Measurements from ENCODE around the gene TFF1. TPM values are rescaled to one million over a fixed set of nuclear protein-coding genes. Genes with fewer than 3 reads are reported as not detected.

TFF1 gene
- total RNA-seq, 1 donor from 2014 or later: not detected

- Mint-ChIP-seq H3K27ac (ENCODE audit: unreplicated experiment) (no peak overlapping the region), H3K27me3 (ENCODE audit: unreplicated experiment) (peaks cover 5% of the 10 kb centered on the region), H3K4me1 (ENCODE audit: unreplicated experiment) (peaks cover 5% of the 10 kb centered on the region), H3K9me3 (ENCODE audit: unreplicated experiment) (no peaks in the 10 kb centered on the region), H3K4me3 (ENCODE audit: unreplicated experiment) (no peak overlapping the region), H3K36me3 (ENCODE audit: low read depth, unreplicated experiment) (no peaks in the 10 kb centered on the region)
- DNase-seq (ENCODE audit: low spot score): no peak
- TF ChIP-seq CTCF (IDR thresholded peaks at IDR 0.05; ENCODE audit: unreplicated experiment): no peak
Observed at GRCh38 chr21:42316891-42317290, 49.4 kb downstream of the TFF1 start.

GRCh38 chr21:42315296-42315891 lies 50.9 kb downstream of the TFF1 start, which contains the start of gene TFF3:
TFF3 (minus strand) TSS chr21:42315409; CDS start chr21:42315374, 35 bp downstream.
- Mint-ChIP-seq H3K36me3 (ENCODE audit: low read depth, unreplicated experiment) (no peaks in the 10 kb centered on the region), H3K9me3 (ENCODE audit: unreplicated experiment) (no peaks in the 10 kb centered on the region), H3K4me1 (ENCODE audit: unreplicated experiment) (peaks cover 5% of the 10 kb centered on the region), H3K27ac (ENCODE audit: unreplicated experiment) (no peak within 1 kb of the TSS), H3K27me3 (ENCODE audit: unreplicated experiment) (peaks cover 5% of the 10 kb centered on the region), H3K4me3 (ENCODE audit: unreplicated experiment) (no peak within 1 kb of the TSS)
- no peak for DNase-seq (ENCODE audit: low spot score)
- no peak for TF ChIP-seq CTCF (IDR thresholded peaks at IDR 0.05; ENCODE audit: unreplicated experiment)

GRCh38 chr21:42314616-42315295 lies 51.6 kb downstream of the TFF1 start:
- Mint-ChIP-seq H3K27ac (ENCODE audit: unreplicated experiment) (no peak overlapping the region), H3K27me3 (ENCODE audit: unreplicated experiment) (peaks cover 5% of the 10 kb centered on the region), H3K36me3 (ENCODE audit: low read depth, unreplicated experiment) (no peaks in the 10 kb centered on the region), H3K9me3 (ENCODE audit: unreplicated experiment) (no peaks in the 10 kb centered on the region), H3K4me3 (ENCODE audit: unreplicated experiment) (no peak overlapping the region), H3K4me1 (ENCODE audit: unreplicated experiment) (peaks cover 5% of the 10 kb centered on the region)
- no peak for TF ChIP-seq CTCF (IDR thresholded peaks at IDR 0.05; ENCODE audit: unreplicated experiment)
- DNase-seq (ENCODE audit: low spot score): no peak

- no peak for DNase-seq (ENCODE audit: low spot score)
- Mint-ChIP-seq H3K4me1 (ENCODE audit: unreplicated experiment) (peaks cover 8% of the 10 kb centered on the region), H3K27ac (ENCODE audit: unreplicated experiment) (peak overlapping the region; percentile 21), H3K4me3 (ENCODE audit: unreplicated experiment) (no peak overlapping the region), H3K27me3 (ENCODE audit: unreplicated experiment) (peaks cover 5% of the 10 kb centered on the region), H3K36me3 (ENCODE audit: low read depth, unreplicated experiment) (no peaks in the 10 kb centered on the region), H3K9me3 (ENCODE audit: unreplicated experiment) (no peaks in the 10 kb centered on the region)
- TF ChIP-seq CTCF (IDR thresholded peaks at IDR 0.05; ENCODE audit: unreplicated experiment): no peak
Observed at GRCh38 chr21:42313501-42313969, 52.8 kb downstream of the TFF1 start.

GRCh38 chr21:42312626-42313104 lies 53.7 kb downstream of the TFF1 start:
- Mint-ChIP-seq H3K27me3 (ENCODE audit: unreplicated experiment) (peaks cover 6% of the 10 kb centered on the region), H3K27ac (ENCODE audit: unreplicated experiment) (no peak overlapping the region), H3K4me3 (ENCODE audit: unreplicated experiment) (no peak overlapping the region), H3K9me3 (ENCODE audit: unreplicated experiment) (no peaks in the 10 kb centered on the region), H3K4me1 (ENCODE audit: unreplicated experiment) (peaks cover 8% of the 10 kb centered on the region), H3K36me3 (ENCODE audit: low read depth, unreplicated experiment) (no peaks in the 10 kb centered on the region)
- no peak for DNase-seq (ENCODE audit: low spot score)
- no peak for TF ChIP-seq CTCF (IDR thresholded peaks at IDR 0.05; ENCODE audit: unreplicated experiment)

All from endothelial cell (in vitro differentiated cells).